Inferior parietal cortex (tissue), 1 donor: ENCODE data around the gene RENBP.
A peak's percentile ranks its signal among the peaks of the same experiment; 100 is the strongest.

Experiments used
- DNase-seq: peaks from one replicate; pipeline ENCODE4 v3.0.0-alpha.2; 2016; ENCODE audit errors: extremely low spot score

RENBP gene

GRCh38 chrX:153954558-153955227 is 10.2 kb upstream of the RENBP start:
- DNase-seq = no peak

GRCh38 chrX:153953892-153954557 is 9.6 kb upstream of the RENBP start:
- DNase-seq = no peak

- DNase-seq = peak; percentile 69
Measured at GRCh38 chrX:153953342-153953830, 8.9 kb upstream of the RENBP start.

GRCh38 chrX:153952373-153953026 is 8.1 kb upstream of the RENBP start:
- DNase-seq = no peak

- DNase-seq = no peak
Measured at GRCh38 chrX:153951683-153952372, 7.4 kb upstream of the RENBP start.

- no peak for DNase-seq
Measured at GRCh38 chrX:153950127-153950526, 5.7 kb upstream of the RENBP start.

- DNase-seq = no peak
Measured at GRCh38 chrX:153948847-153949805, 4.7 kb upstream of the RENBP start.

- no peak for DNase-seq
Measured at GRCh38 chrX:153948002-153948466, 3.6 kb upstream of the RENBP start.

- DNase-seq = peak; percentile 58
Measured at GRCh38 chrX:153947009-153947769, 2.7 kb upstream of the RENBP start.

- no peak for DNase-seq
Measured at GRCh38 chrX:153945956-153946943, 1.8 kb upstream of the RENBP start.

GRCh38 chrX:153944800-153945150 is 332 bp upstream of the RENBP start:
- no peak for DNase-seq

GRCh38 chrX:153941336-153942252 is 2.8 kb downstream of the RENBP start:
- no peak for DNase-seq

GRCh38 chrX:153939573-153939972 is 4.9 kb downstream of the RENBP start:
- DNase-seq = no peak

GRCh38 chrX:153938226-153938786 is 6.1 kb downstream of the RENBP start:
- no peak for DNase-seq

GRCh38 chrX:153937056-153937455 is 7.4 kb downstream of the RENBP start:
- DNase-seq = no peak

- DNase-seq = no peak
Measured at GRCh38 chrX:153935326-153935851, 9.1 kb downstream of the RENBP start.

- peak; percentile 37 for DNase-seq
Measured at GRCh38 chrX:153934762-153935325, 9.6 kb downstream of the RENBP start, which contains the start of gene NAA10. TSS of gene NAA10 (minus strand) at chrX:153935037. CDS start at chrX:153934904, 133 bp downstream.
